Stomach (tissue), 4 donors: ENCODE measurements around the gene CENPA.

ENCODE experiments used
- CTCF ChIP-seq, 7 experiments: fragments of 450-650 bp in 4 of 7; fragments of 200-600 bp in 3 of 7; sonication (generic) in 3 of 7; IDR thresholded peaks; one replicate each; pipeline ENCODE4 v1.5.1; 2016 to 2019; ENCODE audit warnings: antibody characterized with exemption in 7 of 7, control low read depth in 2 of 7, mild to moderate bottlenecking in 1 of 7
- EP300 ChIP-seq: sonication (generic); formaldehyde crosslinking; IDR thresholded peaks from one replicate; pipeline ENCODE4 v1.6.1; 2017; ENCODE audit warnings: antibody characterized with exemption
- POLR2A ChIP-seq, 4 donors: fragments of 450-650 bp; IDR thresholded peaks; one replicate each; pipeline ENCODE4 v1.6.1; 2016; ENCODE audit warnings: antibody characterized with exemption in 4 of 4, control low read depth in 2 of 4, mild to moderate bottlenecking in 1 of 4, moderate library complexity in 1 of 4
- POLR2AphosphoS5 ChIP-seq, 3 donors: sonication (generic); formaldehyde crosslinking; IDR thresholded peaks; one replicate each; pipeline ENCODE4 v1.6.1; 2016; ENCODE audit warnings: antibody characterized with exemption in 3 of 3

- no peak for TF ChIP-seq CTCF (IDR thresholded peaks at IDR 0.05)
- no peak for TF ChIP-seq EP300
- no peak for TF ChIP-seq POLR2AphosphoS5 (IDR thresholded peaks at IDR 0.05)
- TF ChIP-seq POLR2A (IDR thresholded peaks at IDR 0.05) = no peak
Observed at GRCh38 chr2:26818972-26819371, 33.1 kb downstream of the CENPA start.
